Body of pancreas (tissue), 4 donors: ENCODE measurements around the gene NFATC4. TPM values are rescaled to one million over a fixed set of nuclear protein-coding genes. Genes with fewer than 3 reads are reported as not detected.
"Not testable (repeated sequence)": the region's sequence is repeated elsewhere in the genome, so short reads cannot be mapped to it uniquely, and the experiment has no call there.

Source experiments
- ATAC-seq: fragments of 150-250 bp; one replicate; pipeline ENCODE4 v1.9.1; 2016
- DNase-seq, 4 donors: peaks; one replicate each; pipeline ENCODE4 v3.0.0-alpha.2; 2019
- H3K27ac ChIP-seq, 4 donors: fragments of 200-600 bp; sonication (generic); 1 replicate in 3 of 4; 2 replicates in 1 of 4; pipeline versions ENCODE4 v1.5.1 to v1.6.1; 2016 to 2019; ENCODE audit warnings: mild to moderate bottlenecking in 1 of 4, mixed read lengths in 1 of 4, moderate library complexity in 1 of 4
- H3K27me3 ChIP-seq, 2 donors: fragments of 200-600 bp; sonication (generic); one replicate each; pipeline ENCODE4 v1.6.0; 2016; ENCODE audit warnings: mild to moderate bottlenecking in 1 of 2
- H3K36me3 ChIP-seq, 2 donors: fragments of 200-600 bp; sonication (generic); replicated peaks in 1 of 2; 2 replicates each; pipeline ENCODE4 v1.5.1; 2016; ENCODE audit warnings: low read depth in 2 of 2; ENCODE audit not compliant: insufficient read depth in 1 of 2
- H3K4me1 ChIP-seq: fragments of 200-600 bp; sonication (generic); one replicate; pipeline ENCODE4 v1.6.0; 2016
- H3K4me3 ChIP-seq, 2 donors: fragments of 200-600 bp; sonication (generic); 1 replicate in 1 of 2; 2 replicates in 1 of 2; pipeline ENCODE4 v1.5.1; 2016 to 2019
- H3K9me3 ChIP-seq, 3 donors: fragments of 200-600 bp; sonication (generic); 1 replicate in 2 of 3; 2 replicates in 1 of 3; pipeline ENCODE4 v1.5.1; 2016
- POLR2A ChIP-seq, 3 donors: fragments of 450-650 bp; IDR thresholded peaks; one replicate each; pipeline ENCODE4 v1.6.1; 2016; ENCODE audit warnings: antibody characterized with exemption in 3 of 3, mild to moderate bottlenecking in 2 of 3
- WGBS, 2 donors: methylation state at CpG; one replicate each; pipeline ENCODE4 v1.1.5; 2017; 5-methylcytosine and 5-hydroxymethylcytosine counted together
- intact Hi-C: fragments of 100-400 bp; cut with DNase I; formaldehyde crosslinking; loops from one replicate; pipeline ENCODE4 v1.15.1; 2023
- total RNA-seq, 2 donors: library from RNA; depleted of rRNA; stranded (reverse); fragments of >200 nt; gene quantifications; one replicate each; pipeline ENCODE4 v1.1.0, GENCODE V29; 2016
- TF ChIP-seq, protein P1 (sequence below), 7 experiments: fragments of 450-650 bp in 4 of 7; fragments of 200-600 bp in 3 of 7; sonication (generic) in 3 of 7; IDR thresholded peaks; one replicate each; pipeline ENCODE4 v1.5.1; 2016 to 2019; ENCODE audit warnings: antibody characterized with exemption in 7 of 7

NFATC4 gene
- total RNA-seq, 2 donors from 2014 or later: 11.9 to 19.8 TPM

DNA sequence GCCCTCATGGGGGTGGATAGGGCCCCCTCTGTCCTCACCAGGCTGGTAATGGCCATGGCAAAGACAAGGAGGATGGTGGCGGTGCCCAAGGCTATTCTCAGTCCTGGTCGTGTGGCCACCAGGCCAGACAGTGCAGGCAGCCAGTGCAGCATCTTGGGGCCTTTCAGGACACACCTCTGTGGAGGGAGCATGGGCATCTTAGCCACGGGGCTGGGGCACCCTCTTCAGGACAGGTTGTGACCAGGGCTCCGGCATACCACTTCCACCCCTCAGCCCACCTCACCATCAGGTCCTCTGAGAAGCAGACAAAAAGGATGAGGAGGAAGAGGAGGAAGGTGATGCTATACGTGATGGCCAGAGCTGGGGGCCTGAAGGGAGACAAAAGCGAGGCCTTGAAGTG is 44.0 kb upstream of the NFATC4 start:
- intact Hi-C loops: no loop called here
- ATAC-seq: no peak
- WGBS, 2 donors: 67 to 83% methylated on average over 2 to 6 of the region's 6 CpGs
- no peak for DNase-seq
- Histone ChIP-seq H3K4me3 (no peak overlapping the region), H3K4me1 (no peaks in the 10 kb centered on the region), H3K36me3 (no peaks in the 10 kb centered on the region), H3K27ac (no peak overlapping the region), H3K9me3 (no peaks in the 10 kb centered on the region), H3K27me3 (no peaks in the 10 kb centered on the region)
- TF ChIP-seq, protein P1, sequence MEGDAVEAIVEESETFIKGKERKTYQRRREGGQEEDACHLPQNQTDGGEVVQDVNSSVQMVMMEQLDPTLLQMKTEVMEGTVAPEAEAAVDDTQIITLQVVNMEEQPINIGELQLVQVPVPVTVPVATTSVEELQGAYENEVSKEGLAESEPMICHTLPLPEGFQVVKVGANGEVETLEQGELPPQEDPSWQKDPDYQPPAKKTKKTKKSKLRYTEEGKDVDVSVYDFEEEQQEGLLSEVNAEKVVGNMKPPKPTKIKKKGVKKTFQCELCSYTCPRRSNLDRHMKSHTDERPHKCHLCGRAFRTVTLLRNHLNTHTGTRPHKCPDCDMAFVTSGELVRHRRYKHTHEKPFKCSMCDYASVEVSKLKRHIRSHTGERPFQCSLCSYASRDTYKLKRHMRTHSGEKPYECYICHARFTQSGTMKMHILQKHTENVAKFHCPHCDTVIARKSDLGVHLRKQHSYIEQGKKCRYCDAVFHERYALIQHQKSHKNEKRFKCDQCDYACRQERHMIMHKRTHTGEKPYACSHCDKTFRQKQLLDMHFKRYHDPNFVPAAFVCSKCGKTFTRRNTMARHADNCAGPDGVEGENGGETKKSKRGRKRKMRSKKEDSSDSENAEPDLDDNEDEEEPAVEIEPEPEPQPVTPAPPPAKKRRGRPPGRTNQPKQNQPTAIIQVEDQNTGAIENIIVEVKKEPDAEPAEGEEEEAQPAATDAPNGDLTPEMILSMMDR (IDR thresholded peaks at IDR 0.05): no peak
- TF ChIP-seq POLR2A (IDR thresholded peaks at IDR 0.05): no peak

DNA sequence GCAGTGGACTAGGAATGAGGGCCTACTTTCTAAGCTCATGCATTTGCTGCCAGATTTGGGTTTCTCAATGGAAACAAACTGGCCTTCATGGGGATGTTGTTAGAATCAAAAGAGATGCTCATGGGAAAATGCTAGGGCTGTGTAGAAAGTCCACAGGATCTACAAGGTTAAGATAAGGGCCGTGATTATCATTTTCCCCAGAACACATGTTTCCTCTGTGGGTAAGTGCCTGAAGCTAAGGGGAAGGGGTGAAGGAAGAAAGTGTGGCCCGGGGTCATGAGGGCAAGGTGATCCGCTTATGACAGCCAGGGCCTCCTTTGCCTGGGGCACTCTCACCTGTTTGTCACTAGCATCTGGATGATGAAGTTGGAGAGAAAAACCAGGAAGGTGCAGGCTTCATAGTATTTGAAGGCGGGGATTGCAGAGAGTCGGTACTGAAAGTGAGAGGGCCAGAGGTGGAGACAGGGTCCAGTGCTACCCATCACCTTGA is 42.9 kb upstream of the NFATC4 start:
- no peak for ATAC-seq
- Histone ChIP-seq H3K4me1 (no peaks in the 10 kb centered on the region), H3K9me3 (no peaks in the 10 kb centered on the region), H3K27me3 (no peaks in the 10 kb centered on the region), H3K27ac (no peak overlapping the region), H3K36me3 (no peaks in the 10 kb centered on the region), H3K4me3 (no peak overlapping the region)
- intact Hi-C loops: no loop called here
- WGBS, 2 donors: 59 to 74% methylated on average over 5 of the region's 5 CpGs
- DNase-seq: no peak
- TF ChIP-seq, protein P1 (IDR thresholded peaks at IDR 0.05): no peak
- TF ChIP-seq POLR2A (IDR thresholded peaks at IDR 0.05): no peak

DNA sequence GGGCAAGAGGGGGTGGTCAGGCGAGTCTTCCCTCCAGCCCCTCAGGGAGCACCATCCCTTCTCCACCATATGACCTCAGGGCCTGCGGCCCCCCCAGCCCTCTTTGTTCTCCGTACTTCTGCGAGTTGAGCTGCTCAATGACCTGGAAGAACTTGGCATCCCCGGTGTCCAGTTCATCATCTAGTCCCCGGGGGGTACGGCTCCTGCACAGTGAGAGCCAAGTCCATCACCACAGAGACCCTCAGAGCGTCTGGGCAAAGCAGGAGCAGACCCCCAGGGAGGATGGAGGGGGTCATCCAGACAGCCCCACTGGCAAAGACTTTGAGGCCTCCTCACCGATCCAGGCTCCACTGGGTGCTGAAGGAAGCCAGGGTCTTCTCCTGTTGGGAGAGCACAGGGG is 42.0 kb upstream of the NFATC4 start:
- 58 to 71% methylated on average over 7 to 9 of the region's 9 CpGs for WGBS, 2 donors
- DNase-seq: no peak
- no peaks in the 10 kb centered on the region for H3K9me3 ChIP-seq
- no peaks in the 10 kb centered on the region for H3K27me3 ChIP-seq
- no peaks in the 10 kb centered on the region for H3K4me1 ChIP-seq
- ATAC-seq: no peak
- intact Hi-C loops: no loop called here
- TF ChIP-seq, protein P1 (IDR thresholded peaks at IDR 0.05): no peak
- no peak for TF ChIP-seq POLR2A (IDR thresholded peaks at IDR 0.05)
- H3K27ac ChIP-seq: no peak overlapping the region
- H3K36me3 ChIP-seq: no peaks in the 10 kb centered on the region
- no peak overlapping the region for H3K4me3 ChIP-seq

DNA sequence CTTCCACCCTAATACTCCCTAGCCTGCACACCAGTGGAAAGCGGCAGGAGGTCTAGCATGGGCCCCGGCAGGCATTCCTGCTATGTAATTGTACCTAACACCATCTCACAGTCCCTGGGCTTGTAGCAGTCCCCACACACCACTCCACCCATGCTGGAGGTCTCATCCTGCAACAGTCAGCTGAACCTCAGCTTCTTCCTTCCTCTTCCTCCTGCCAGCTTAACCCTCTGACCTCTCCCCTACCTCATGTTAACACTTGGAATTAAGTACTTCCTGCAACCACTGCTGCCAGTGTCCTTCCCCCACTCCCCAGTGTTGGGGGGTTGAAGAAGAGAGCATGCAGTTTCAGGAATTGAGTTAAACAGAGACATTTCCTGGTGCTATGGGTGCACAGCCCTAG is 40.7 kb upstream of the NFATC4 start:
- 80 to 90% methylated on average over 2 of the region's 2 CpGs for WGBS, 2 donors
- intact Hi-C loops: no loop called here
- Histone ChIP-seq H3K27ac (peak overlapping the region in 1 of 4 donors; percentile 29), H3K27me3 (no peaks in the 10 kb centered on the region), H3K4me1 (peaks cover 6% of the 10 kb centered on the region), H3K9me3 (no peaks in the 10 kb centered on the region), H3K36me3 (no peaks in the 10 kb centered on the region), H3K4me3 (no peak overlapping the region)
- no peak for ATAC-seq
- TF ChIP-seq POLR2A (IDR thresholded peaks at IDR 0.05): no peak
- TF ChIP-seq, protein P1 (IDR thresholded peaks at IDR 0.05): no peak
- no peak for DNase-seq

DNA sequence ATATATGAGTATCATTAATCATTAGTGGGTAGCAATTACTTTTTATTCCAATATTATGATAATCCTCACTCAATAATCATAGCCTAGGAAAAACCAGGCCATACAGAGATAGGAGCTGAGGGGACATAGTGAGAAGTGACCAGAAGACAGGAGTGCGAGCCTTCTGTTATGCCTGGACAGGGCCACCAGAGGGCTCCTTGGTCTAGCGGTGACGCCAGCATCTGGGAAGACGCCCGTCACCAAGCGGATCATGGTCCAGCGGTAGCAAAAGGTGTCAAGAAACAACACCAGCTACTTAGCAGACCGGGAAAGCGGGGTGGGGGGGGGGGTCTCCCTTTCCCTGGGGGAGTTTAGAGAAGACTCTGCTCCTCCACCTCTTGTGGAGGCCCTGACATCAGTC is 40.1 kb upstream of the NFATC4 start:
- ATAC-seq, H3K4me3 ChIP-seq, H3K36me3 ChIP-seq, H3K9me3 ChIP-seq, intact Hi-C loops, H3K27me3 ChIP-seq: not testable (repeated sequence)
- Histone ChIP-seq H3K4me1 (peaks cover 13% of the 10 kb centered on the region), H3K27ac (peak overlapping the region in 1 of 4 donors; percentile 29)
- TF ChIP-seq, protein P1 (IDR thresholded peaks at IDR 0.05): peak; percentile 26 to 80 (median 70)
- DNase-seq: peak; percentile 68 to 77 (median 74)
- WGBS, 2 donors: 0 to 4% methylated on average over 7 to 9 of the region's 9 CpGs
